K562 (cell line): Measurements from ENCODE around the gene C2CD4C.

Source experiments
- MXD1 ChIP-seq: fragments of 250-450 bp; sonication (Bioruptor Pico); IDR thresholded peaks from 2 replicates; pipeline ENCODE4 v1.8.0; 2021; ENCODE audit warnings: borderline replicate concordance, mild to moderate bottlenecking, moderate library complexity; ENCODE audit not compliant: poor library complexity, severe bottlenecking
- PPARD ChIP-seq: fragments of 250-450 bp; sonication (Bioruptor Pico); IDR thresholded peaks from 2 replicates; pipeline ENCODE4 v1.8.0; 2022; ENCODE audit warnings: inconsistent platforms, mild to moderate bottlenecking, moderate library complexity
- SIX5 ChIP-seq, 2 experiments: IDR thresholded peaks; 2 replicates each; pipeline ENCODE4 v1.6.1; 2011; ENCODE audit warnings: low read length in 2 of 2, borderline replicate concordance in 1 of 2, low read depth in 1 of 2, mild to moderate bottlenecking in 1 of 2, moderate library complexity in 1 of 2; ENCODE audit not compliant: insufficient read depth in 1 of 2
- ZNF253 ChIP-seq: fragments of 250-450 bp; sonication (Bioruptor Pico); conservative IDR thresholded peaks from 2 replicates; pipeline ENCODE4 v1.6.1; 2021; ENCODE audit warnings: mild to moderate bottlenecking
- ZSCAN29 ChIP-seq: fragments of 450-650 bp; IDR thresholded peaks from 2 replicates; pipeline ENCODE4 v1.6.1; 2017

DNA sequence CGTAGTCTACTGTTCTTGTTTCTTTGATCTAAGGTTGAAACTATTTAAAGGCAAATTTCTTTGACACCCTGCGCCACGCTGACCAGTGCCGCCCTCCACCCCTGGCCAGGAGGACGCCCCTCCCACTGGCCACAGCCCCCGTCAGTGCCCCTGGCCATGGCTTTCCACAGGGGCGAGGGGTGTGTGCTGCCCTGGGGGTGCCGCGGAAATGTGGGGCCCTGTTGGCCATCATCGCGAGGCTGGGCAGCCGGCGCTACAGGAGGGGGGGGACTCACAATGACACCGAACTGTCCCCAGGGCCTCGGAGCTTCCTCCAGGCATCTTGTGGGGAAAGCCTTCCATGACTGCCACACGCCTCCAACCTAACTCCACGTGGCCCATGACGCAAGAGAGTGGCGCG lies 41.0 kb upstream of the C2CD4C start:
- TF ChIP-seq SIX5 (IDR thresholded peaks at IDR 0.05; ENCODE audit: borderline replicate concordance in 1 of 2, insufficient read depth in 1 of 2, low read depth in 1 of 2, low read length in 2 of 2) (no peak), MXD1 (CRISPR knock-in tag) (no peak), ZNF253 (CRISPR knock-in tag) (no peak), ZSCAN29 (no peak), PPARD (CRISPR knock-in tag) (no peak)
